D721Med (cell line): ENCODE results near the gene VWA5A.

Experiments
- DNase-seq: peaks from one replicate; pipeline ENCODE4 v3.0.0; 2011; ENCODE audit warnings: low spot score; ENCODE audit not compliant: insufficient read length
- FAIRE-seq: peaks from 2 replicates; lab custom pipeline; 2011; peaks lifted over from hg19 to GRCh38; lab: Jason Lieb, UNC
- CTCF ChIP-seq: IDR thresholded peaks from 2 replicates; pipeline ENCODE4 v1.5.1; 2012; ENCODE audit warnings: mild to moderate bottlenecking, control low read depth; ENCODE audit not compliant: insufficient read depth; ENCODE audit errors: missing control alignments

Gene VWA5A

GRCh38 chr11:124114942-124115781, at the start of gene VWA5A:
VWA5A (plus strand) TSS chr11:124115450; CDS start chr11:124117512, 2,062 bp downstream.
- DNase-seq: peak; percentile 14
- FAIRE-seq: no peak
- no peak for TF ChIP-seq CTCF

- FAIRE-seq: no peak
- no peak for DNase-seq
- TF ChIP-seq CTCF: no peak
Observed at GRCh38 chr11:124068601-124069110, 46.6 kb upstream of the VWA5A start.

GRCh38 chr11:124069429-124070401, 45.5 kb upstream of the VWA5A start:
- FAIRE-seq (no peak), DNase-seq (no peak)
- peak; percentile 64 for TF ChIP-seq CTCF

- FAIRE-seq: peak; percentile 67
- DNase-seq: no peak
- peak; percentile 77 for TF ChIP-seq CTCF
Observed at GRCh38 chr11:124070915-124071622, 44.2 kb upstream of the VWA5A start.

- no peak for FAIRE-seq
- no peak for TF ChIP-seq CTCF
- no peak for DNase-seq
Observed at GRCh38 chr11:124071623-124071948, 43.7 kb upstream of the VWA5A start.

- FAIRE-seq: no peak
Observed at GRCh38 chr11:124072147-124072546, 43.1 kb upstream of the VWA5A start.

More at GRCh38 chr11:124072147-124072546, 43.1 kb upstream of the VWA5A start:
- no peak for DNase-seq
- TF ChIP-seq CTCF: no peak
